GM21825 (cell line): ENCODE measurements around the gene ROGDI.

Experiments
- ATAC-seq: cut with Tn5 transposase; IDR thresholded peaks from one replicate; pipeline ENCODE4 v1.9.1; 2021; ENCODE audit warnings: mild to moderate bottlenecking, moderate library complexity; ENCODE audit not compliant: unreplicated experiment

The ROGDI gene, protein sequence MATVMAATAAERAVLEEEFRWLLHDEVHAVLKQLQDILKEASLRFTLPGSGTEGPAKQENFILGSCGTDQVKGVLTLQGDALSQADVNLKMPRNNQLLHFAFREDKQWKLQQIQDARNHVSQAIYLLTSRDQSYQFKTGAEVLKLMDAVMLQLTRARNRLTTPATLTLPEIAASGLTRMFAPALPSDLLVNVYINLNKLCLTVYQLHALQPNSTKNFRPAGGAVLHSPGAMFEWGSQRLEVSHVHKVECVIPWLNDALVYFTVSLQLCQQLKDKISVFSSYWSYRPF

DNA sequence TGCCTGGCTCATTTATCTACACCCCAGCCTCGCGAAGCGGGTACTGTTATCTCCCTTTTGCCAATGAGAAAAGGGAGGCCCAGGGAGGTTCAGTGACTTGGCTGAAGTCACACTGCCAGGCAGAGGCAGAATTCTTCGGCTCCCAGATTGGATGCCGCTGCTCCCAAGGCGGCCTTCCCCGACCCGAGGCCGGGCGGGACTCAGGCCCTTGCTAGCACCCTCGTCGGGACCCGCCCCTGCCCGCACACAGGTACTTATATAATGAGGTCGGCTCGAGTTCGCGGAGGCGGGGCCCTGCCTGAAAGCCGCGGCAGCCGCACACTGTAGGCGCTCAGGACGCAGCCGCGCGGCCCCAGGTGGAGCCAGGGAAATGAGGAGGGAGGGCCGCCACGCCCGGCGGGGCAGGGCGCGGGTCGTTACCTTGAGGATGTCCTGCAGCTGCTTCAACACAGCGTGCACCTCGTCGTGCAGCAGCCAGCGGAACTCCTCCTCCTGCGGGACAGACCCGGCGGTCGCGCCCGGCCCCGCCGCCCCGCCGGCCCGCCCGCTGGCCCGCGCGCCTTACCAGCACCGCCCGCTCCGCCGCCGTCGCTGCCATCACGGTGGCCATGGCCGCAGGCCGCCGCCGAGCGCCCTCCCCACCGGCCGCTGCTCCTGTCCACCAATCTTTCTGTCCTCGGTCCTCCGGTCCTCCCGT, at the start of gene ROGDI:
ROGDI (minus strand) TSS at position 672 of the 697 bp plus-strand sequence; CDS start at position 610, 62 bp downstream.
- ATAC-seq = peak; percentile 38

DNA sequence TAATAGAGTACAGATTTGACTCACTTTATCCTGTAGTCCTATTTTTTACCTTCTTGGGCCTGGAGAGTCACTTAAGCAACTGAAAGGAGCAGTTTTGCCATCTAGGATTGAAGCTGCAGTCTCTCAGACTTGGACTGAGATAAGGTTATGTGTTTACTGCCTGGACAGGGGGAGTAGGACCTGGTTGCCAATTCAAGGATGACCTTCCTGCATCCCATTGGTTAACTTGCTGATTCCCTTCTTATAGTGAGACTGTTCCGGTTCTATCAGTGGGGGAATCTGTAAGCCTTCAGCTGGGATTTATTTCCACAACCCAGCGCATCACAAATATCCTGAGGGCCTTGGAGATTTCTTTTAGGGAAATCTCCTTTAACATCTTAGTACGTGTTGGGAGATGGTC, 47.8 kb upstream of the ROGDI start:
- no peak for ATAC-seq

DNA sequence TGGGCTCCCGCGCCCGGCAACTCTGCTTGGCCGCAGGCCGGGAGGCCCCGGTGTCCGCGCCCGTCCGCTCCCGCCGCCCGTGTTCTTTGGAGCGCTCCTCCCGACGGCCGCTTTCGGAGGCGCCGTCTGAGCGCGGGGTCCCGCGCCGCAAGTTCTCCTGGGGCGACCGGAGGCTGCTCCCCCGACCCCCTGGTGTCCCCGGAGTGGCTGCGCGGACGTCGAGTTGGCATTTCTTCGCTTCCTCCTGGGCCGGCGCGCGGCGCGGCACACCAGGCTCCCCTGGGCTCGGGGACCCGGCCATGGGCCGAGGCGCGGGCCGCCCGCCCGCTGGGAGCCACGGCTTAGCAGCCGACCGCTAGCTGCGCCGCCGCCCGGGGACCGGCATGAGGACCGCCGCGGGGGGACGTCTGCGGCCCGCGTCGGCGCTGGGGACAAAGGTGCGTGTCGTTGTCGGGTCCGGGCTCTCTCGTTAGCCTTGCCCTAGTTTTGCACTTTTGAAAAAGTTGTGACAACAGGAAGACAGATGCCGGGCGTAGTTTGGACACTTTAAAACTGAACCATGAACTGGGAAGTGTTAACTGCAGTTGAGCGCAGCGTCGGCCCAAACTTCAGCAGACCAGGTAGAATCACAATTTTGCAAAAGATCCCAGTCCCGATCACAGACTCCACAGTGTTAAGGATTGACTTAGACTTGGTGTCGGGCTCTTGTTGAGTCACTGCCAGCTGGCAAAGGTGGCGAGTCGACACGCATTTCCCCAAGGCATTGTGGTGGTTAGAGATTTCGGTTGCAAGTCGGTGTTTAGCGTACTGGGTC, 45.5 kb upstream of the ROGDI start:
- peak; percentile 25 for ATAC-seq

DNA sequence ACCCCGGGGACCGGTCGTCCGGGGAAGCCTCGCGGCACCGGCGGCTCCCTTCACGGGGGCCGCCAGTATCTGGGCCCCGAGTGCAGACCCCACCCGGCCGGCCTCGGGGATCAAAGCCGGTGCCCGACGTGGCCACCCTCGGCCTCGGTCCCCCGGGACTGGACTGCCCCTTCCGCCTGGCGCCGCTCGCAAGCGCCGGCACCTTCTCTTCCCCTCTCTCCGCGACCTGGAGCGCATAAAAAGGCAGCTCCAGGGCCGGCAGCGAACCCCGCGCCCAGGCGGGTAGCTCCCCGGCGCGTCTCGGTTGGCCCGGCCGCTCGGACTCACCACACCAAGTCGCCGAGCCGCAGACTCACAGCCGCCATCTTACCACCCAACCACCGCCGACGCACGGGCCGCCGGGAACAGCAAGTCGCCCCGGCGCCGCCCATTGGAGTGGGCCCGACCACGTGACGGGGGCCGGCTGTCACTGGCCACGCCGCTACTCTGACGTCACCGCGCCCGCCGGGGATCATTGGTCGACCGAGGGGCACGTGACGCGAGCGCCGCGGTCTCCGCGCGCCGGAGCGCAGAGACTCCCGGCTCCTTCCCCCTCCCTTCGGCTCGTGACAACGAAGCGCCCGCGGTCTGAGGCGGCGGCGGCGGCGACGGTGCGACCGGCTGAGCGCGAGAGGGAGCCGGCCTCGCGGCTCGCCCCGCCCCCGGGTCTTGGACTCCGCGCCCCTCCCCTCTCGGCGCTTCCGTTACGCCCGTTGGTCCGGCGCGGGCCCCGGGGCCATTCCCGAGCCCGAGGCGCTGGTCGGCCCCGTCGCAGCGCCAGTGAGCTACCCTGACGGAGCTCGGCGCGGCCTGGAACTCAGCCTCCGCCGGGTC, 44.7 kb upstream of the ROGDI start, which contains the start of the genes GLYR1 and UBN1:
GLYR1 (minus strand) TSS at position 388 of the 873 bp plus-strand sequence; CDS start at position 365, 23 bp downstream.
UBN1 (plus strand) TSS at position 581 of the 873 bp plus-strand sequence. CDS start 5,437 bp downstream, outside the sequence.
- ATAC-seq = peak; percentile 88

DNA sequence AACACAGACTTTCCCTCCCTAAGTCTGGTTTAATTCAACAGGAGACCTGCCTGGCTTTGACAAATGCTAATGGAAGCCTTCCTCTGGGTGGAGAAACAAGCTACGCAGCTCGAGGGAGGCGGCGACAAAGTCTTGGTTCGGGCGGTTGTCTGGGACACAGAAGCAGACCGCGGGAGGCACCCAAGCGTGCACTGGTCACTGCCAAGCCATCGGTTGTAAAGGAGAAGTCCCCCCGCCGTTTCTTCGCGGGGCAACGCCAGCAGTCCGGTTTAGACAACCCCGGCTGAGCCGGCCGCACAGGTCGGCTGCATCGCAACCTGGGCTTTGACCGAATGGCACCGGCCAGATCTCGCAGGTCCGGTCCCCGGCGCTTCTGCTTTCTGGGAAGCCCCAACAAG, 44.1 kb upstream of the ROGDI start:
- peak; percentile 4 for ATAC-seq

DNA sequence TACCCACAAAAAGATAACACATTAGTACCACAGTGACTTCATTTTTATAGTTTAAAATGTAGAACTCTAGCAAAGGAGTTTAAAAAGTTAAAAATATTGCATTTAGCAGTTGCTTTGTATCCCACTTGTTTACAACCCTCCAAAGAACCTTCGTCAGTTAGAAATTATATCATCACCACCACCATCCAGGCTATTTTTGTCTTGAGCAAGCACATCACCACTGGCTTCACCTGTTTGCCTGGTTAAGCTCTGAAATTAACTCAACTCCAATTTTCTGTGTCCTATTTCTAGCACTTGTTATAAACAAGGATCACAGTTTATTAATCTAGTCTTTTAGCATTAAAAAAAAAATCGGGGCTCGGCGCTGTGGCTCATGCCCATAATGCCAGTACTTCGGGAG, 38.6 kb upstream of the ROGDI start:
- no peak for ATAC-seq

DNA sequence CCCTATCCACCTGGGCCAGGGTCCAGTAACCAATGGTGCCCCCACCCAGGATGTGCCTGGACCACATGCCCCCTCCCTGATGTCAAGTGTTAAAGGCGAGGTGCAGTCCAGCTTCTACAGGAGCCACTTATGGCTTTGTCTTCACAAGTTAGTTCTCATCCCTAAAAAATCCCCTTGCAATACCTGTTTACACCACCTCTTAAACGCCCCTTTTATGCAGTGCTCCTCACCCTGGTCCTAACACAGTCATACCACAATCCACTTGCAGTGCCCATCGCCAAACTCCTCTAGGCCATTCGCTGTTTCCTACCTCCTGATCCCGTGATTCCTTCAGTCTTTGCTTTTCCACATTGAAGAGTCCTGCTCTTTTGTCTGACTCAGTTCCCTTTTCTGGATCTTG, 37.5 kb upstream of the ROGDI start:
- ATAC-seq = no peak

DNA sequence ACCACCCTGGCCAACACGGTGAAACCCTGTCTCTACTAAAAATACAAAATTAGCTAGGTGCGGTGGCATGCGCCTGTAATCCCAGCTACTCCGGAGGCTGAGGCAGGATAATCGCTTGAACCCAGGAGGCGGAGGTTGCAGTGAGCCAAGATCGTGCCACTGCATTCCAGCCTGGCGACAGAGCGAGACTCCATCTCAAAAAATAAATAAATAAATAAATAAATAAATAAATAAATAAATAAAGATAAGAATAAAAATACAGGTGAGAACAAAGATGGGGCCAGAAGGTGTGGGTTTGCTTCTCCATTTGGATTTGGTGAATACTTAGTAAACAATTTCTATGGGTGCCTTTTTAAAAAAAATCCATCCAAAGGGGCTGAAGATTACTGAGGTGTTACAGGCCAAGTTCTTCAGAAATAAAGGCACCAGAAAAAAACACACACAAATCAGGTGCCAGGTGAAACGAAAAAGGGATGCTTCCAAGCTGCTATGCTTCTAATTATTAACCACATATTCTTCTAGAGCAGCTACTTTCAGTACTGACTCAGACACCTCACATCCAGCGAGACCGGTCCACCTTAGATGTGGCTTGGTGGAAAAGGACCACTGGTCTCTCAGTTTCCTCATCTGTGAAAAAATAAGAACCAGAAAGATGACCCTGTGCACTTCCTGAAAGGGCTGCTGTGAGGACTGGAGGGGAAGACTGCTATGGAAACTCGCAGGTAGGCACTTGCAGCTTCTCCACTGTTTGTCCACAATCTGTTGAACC, 35.5 kb upstream of the ROGDI start:
- no peak for ATAC-seq

DNA sequence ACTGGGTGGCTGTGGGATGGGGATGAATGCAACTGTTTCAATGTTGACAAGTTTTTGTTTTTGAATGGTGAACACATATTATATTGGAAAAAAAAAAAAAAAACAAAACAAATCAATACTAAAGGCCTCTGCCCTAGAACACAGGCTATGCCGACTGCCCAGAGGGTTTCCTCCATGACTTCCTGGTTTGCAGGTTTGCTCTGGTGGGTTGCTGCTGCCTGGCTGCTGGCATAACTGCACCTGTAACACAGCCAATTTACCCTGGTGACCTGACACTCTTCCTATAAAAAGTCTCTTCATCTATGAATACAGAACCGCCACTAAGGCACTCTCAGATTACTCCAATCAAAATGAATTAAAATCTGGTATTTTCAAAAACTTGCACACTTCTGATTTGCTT, 34.3 kb upstream of the ROGDI start:
- ATAC-seq = no peak

DNA sequence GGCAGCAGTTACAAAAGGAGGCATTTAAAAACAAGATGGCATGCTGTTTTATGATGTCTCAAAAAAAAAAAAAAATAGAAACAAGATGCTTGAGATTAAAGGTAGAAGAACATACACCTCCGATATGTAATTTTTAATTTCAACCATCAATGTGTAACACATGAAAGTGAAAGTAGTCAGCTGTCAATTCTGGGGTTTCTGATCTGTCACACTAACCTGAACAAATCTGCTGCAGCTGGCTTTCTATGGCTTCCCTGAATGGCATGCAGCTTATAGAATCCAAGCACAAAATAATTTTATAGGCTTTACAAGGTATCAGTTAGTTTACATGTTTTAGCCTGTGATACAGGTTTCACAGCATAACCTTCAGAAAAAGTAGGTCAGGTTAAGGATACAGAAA, 31.2 kb upstream of the ROGDI start:
- no peak for ATAC-seq

DNA sequence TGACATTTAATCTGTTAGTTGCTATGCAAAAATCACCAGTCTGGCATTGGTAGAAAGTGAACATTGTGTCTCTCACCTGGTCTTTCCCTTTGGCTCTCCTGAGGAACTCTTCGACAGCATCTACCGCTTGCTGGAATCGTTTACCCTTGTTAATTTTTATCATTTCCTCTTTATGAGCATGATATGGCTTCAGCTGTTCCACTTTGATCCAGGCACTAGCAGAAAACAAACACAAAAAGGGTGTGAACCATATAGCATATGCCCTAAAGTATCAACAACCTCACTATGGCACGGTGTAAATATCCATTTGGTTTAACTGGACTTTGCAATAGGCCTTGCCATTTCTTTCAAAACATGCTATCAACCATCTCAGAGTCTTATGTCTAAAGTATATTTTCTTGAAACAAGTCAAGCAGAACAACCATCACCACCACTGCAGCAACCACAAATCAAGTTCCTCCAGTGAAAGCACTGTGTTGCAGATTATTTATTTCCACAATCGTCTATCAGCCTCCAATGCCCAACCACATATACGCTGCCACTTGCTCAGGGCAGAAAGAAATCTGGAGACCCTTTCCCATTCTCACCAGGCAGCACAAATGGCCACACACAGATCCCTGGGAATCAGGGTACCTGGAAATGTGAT, 30.4 kb upstream of the ROGDI start:
- ATAC-seq = no peak

DNA sequence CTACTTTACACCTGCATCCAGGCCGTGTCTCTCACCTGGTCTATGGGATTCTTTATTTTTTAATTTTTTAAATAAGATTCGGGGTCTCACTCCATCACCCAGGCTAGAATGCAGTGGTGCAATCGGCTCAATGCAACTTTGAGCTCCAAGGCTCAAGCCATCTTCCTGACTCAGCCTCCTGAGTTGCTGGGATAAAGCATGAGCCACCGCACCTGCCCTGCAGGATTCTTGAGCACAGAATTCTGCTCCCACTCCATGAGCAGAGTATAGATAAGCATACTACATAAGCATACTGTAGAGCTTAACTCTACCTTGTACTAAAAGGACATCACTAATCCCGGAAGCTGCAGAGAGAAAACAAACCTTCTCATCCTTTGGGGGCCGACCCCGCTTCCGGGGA, 29.2 kb upstream of the ROGDI start:
- no peak for ATAC-seq

DNA sequence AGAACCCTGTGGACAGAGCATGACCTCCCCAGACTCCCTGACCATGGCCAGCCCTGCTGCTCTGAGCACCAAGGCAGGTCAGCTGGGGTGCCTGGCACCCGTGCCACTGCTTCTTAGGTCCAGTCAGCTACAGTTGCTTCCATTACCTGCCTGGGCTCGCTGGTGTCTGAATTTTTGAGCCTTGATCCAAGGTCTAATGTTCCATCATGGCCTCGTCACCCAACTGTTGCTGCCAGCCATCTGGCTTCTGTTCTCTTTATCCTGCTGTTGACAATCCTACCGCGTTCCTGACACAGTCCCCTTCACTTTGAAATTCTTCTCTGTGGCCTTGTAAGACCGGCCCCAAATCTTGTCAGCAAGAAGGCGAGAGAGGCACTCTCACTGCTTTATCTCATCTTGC, 28.0 kb upstream of the ROGDI start:
- ATAC-seq = no peak

DNA sequence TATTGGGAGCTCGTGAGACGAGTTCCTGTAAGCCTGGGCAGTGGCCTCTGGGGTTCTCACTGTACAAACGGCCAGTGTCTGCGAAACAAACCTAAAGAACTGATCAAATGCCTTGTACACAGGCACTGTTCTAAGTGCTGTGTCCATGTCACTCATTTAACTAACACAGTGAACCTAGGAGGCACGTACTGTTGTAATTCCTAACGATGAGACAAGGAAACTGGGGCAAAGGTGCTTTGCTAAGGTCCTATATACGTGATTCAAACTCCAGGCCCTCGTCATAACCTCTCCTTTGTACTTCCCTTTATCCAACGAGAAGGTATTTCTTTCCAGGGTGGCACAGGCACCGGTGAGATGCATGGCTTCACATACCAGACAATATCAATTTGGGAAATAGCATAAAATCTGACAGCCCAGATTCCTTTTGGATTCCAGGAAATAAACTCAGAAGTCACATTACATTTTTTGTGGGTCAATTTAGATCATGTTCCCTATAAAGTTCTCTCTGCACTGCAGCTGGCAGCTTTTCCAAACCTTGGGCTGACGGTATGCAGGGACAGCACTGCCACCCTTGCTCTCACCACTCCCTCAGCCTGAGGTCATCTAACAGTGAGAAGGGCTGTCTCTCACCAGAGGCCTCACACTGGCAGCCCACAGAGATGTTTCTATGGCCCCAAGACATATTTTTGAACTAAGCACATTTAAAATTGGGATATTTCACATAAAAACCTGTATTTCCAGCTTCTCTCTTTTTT, 26.3 kb upstream of the ROGDI start:
- ATAC-seq = no peak

DNA sequence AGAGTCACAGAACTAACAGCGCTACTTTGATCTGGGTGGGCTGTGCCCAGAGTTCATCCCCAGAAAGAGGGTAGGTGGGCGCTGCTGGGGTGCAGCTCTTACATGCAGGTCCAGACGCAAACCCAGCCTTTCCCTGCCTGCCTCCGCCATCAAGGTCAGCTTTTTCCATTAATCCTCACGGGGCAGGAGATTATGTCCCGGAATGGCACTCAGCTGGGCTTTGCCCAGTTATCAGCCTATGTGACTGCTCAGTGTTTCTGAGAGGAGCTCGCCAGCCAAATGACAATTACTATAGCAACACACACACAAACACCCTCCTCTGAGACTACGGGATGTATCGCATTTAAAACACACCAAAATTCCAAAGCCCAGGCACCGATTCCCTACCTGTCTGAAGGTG, 24.5 kb upstream of the ROGDI start:
- ATAC-seq = no peak

DNA sequence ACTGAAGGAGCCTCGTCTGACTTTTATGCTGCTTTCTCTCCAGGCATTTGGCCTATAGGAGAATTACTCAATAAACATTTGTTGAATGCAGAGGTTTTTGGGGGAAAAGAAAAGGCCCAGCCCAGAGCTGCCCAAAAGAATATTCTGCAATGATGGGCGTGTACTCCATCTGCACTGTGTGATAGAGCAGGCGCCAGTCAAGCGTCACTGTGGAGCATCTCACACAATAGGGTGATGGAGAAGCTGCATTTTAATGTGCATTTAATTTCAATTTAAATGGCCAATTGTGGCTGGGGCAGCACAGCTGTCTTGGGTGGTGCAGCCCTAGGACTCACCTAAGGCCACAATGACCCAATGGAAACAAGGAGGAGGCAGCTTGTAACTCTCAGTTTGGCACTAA, 24.1 kb upstream of the ROGDI start:
- no peak for ATAC-seq

DNA sequence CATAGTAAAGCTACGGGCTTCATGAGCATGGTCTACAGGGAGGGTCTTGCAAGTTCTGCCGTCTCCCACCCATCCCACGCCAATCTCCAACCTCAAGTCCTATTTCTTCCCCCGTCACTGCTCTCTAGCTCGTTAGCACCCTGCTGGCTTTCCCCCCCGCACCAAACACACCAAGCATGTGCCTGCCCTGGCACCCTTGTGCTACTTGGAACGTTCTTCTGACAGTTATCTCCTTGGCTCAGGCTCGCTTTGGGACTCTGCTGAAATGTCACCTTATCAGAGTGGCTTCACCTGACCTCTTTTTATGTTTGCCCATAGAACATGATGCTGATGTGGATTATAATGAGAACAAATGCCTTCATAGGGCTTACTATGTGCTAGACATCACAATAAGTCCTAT, 22.8 kb upstream of the ROGDI start:
- no peak for ATAC-seq

DNA sequence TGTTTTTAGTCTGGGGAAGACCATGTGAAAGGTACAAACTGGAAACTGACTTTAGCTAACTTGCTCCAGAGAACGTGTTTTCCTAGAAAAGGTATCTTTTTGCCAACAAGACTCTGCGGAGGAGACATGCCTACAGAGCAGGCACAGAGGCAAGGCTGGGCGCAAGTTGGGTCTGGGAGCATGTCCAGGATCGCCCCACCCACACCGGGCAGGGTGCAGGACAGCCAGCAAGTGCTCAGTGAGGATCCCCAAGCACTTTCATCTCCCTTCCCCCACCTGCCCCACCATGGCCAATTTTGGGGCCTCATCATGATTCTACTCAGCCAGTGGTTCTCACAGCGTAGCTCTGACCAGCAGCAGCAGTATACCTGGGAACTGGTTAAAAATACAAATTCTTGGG, 18.2 kb upstream of the ROGDI start:
- no peak for ATAC-seq
